Embryonic facial prominence (tissue), 1 donor: ENCODE results near the gene ATF7IP.

Source experiments
- DNase-seq: peaks from one replicate; pipeline ENCODE4 v3.0.0-alpha.2; 2016; ENCODE audit errors: extremely low spot score

The ATF7IP gene

GRCh38 chr12:14410841-14411569 lies 45.5 kb downstream of the ATF7IP start:
- DNase-seq = no peak

DNA sequence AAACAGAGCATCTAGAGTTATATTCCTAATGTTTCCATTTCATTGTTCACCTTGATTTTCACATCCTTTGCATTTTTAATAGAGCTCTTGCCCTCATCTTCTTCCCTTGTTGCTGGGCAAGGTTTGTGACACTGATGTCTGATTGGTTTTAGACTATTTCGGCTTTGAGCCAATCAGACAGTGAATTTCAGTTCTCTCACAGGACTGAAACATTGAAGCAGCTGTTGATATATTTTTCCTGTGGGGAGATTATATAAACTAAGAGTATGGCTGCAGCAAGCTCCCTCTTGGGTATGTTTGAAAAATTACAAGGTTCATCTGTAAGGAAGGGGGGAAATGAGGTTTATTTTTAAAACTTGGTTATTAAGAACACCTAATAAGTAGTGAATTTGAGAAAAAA lies 51.2 kb downstream of the ATF7IP start:
- DNase-seq = peak; percentile 50

DNA sequence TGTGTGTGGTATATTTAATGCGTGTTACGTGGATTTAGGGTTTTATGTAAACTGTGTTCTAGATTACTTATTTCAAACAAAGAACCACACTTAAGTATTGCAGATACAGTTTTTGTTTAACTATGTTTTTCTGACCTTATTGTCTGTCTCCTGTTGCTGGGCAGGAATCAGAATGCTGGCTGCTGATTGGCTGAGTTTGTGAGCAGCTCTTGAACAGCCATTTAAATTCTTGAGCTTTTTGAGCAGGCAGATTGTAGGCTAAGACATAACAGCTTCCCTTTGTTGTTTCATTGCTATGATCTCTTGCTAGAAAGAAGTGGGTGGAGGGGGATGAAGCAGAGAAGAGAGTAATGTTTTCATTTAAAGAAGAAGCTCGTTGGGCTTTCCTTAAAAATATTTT lies 52.2 kb downstream of the ATF7IP start:
- no peak for DNase-seq

- DNase-seq = no peak
Measured at GRCh38 chr12:14418451-14418890, 53.0 kb downstream of the ATF7IP start.

DNA sequence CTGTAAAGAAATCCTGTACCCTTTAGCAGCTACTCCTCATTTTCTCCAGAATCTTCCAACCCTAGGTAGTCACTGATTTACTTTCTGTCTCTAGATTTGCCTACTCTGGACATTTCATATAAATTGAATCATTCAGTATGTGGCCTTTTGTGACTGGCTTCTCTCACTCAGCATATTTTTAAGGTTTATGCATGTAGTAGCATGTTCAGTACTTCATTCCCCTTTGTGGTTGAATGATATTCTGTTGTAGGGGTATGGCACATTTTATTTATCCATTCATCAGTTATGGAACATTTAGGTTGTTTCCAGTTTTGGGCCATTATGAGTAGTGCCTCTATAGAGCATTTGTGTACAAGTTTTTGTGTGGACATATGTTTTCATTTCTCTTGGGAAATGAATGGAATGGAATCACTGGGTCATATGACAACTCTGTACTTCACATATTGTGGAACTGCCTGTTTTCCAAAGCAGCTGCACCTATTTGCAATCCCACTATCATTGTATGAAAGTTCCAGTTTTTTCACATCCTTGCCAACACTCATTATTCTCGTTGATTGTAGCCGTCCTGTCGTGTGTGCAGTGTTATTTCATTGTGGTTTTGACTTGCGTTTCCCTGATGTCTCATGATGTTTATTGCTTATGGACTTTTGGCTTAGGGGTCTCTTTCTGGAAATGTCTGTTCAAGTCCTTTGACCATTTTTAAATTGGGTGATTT lies 57.2 kb downstream of the ATF7IP start:
- DNase-seq = no peak

DNA sequence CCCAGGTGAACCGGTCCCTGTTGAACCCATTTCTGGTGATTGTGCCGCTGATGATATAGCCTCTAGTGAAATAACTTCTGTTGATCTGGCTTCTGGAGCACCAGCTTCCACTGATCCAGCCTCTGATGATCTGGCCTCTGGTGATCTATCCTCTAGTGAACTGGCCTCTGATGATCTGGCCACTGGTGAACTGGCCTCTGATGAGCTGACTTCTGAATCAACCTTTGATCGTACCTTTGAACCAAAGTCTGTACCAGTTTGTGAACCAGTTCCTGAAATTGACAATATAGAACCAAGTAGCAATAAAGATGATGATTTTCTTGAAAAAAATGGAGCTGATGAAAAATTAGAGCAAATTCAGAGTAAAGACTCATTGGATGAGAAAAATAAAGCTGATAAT lies 59.1 kb downstream of the ATF7IP start:
- no peak for DNase-seq

DNA sequence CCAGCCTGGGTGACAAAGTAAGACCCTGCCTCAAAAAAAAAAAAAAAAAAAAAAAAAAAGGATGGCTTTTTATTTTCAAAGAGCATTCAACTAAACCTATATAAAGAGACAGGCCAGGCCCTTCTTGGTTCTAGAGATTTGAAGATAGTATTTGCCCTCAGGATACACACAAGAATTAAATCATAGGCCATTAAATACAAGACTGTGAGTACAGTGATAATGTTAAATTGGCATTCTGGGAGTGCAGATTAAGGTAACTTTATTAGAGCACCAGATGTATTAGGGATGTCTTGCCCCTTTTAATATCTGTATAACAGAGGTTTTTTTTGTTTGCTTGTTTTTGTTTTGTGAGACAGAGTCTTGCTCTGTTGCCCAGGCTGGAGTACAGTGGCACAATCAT lies 61.3 kb downstream of the ATF7IP start:
- DNase-seq = no peak

DNA sequence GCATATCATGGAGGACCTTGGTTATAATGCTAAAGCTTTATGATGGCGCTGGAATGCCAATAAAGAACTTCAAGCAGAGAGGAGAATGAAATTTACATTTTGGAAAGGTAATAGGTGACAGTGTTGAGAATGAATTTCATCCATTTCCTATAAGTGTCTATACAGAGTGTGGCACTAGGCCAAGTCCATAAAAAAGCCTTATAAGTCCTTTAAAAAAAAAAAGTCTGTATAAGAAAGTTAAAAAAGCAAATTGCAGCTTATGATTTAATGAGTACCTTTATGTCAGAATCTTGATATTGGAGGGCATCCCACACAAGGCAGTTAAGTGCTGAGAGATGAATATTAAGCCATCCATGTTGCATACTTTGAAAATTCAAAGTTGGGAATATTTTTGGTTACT lies 62.4 kb downstream of the ATF7IP start:
- DNase-seq = no peak

- DNase-seq = no peak
Measured at GRCh38 chr12:14430394-14430986, 65.0 kb downstream of the ATF7IP start.

- no peak for DNase-seq
Measured at GRCh38 chr12:14431975-14432374, 66.5 kb downstream of the ATF7IP start.

GRCh38 chr12:14435627-14436026 lies 70.1 kb downstream of the ATF7IP start:
- no peak for DNase-seq

DNA sequence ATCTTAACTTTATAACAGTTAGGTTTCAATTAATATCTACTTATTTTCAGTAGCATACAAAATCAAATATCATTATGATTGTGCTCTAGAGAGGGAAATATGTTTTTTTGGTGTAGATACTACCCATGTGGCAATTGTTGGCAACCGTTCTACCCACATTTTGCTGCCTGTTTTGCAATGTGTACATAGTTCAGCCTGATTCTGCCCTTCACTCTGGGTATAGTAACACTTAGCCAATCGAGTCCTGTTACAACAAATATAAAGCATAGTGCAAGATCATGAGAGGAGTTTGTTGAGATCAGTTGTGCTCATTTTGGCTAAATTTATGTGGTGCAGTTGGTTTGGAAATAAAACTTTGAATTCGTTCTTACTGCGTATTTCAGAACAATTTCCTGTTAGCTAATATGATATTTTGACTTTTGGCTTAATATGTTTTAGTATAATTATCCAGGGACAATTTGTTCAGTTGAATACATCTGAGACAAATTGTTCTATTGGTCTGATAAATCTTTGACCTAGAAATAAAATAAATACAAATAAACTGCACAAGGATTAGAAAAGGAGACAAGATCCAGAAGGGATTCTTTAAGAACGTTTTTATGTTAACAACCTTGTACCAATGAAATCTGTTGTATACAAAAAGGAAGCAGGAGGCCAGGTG lies 76.9 kb downstream of the ATF7IP start:
- DNase-seq = no peak

DNA sequence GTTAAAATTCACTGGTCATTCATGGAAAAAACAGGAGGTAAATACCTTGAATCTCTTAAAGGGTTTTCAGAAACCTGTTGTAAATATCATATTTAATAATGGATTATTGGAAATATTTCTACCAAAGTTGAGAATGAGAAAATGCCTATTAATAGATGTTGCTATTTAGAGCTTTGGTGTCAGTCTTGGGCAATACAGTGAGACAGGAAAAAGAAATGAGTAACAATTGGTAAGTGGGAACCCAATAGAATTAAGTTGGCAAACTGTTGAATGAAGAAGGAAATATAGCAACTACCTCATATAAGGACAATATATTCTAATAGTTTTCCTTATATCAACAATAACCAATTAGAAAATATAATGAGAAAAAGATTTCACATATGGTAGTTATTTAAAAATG lies 78.0 kb downstream of the ATF7IP start:
- DNase-seq = no peak

GRCh38 chr12:14450479-14450878 lies 85.0 kb downstream of the ATF7IP start:
- no peak for DNase-seq

DNA sequence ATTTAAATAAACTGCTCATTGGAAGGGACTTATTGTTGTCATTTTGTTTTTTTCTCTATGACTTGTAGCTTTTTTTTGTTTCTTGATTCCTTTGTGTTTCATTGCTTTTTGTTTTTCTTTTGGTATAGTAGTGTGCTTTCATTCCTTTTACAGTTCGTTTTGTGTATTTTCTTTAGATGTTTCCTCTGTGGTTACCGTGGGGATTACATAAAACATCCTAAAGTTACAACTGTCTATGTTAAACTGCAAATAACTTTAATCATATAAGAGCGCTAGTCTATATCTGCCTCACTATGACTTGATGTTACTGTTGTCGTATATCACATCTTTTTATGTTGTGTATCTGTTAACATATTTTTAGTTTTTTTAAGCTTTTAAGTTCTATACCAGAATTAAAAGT lies 86.9 kb downstream of the ATF7IP start:
- no peak for DNase-seq

- DNase-seq = no peak
Measured at GRCh38 chr12:14452865-14453264, 87.4 kb downstream of the ATF7IP start.

GRCh38 chr12:14454098-14454907 lies 88.8 kb downstream of the ATF7IP start:
- DNase-seq = no peak

GRCh38 chr12:14460212-14460841 lies 94.8 kb downstream of the ATF7IP start:
- DNase-seq = no peak

DNA sequence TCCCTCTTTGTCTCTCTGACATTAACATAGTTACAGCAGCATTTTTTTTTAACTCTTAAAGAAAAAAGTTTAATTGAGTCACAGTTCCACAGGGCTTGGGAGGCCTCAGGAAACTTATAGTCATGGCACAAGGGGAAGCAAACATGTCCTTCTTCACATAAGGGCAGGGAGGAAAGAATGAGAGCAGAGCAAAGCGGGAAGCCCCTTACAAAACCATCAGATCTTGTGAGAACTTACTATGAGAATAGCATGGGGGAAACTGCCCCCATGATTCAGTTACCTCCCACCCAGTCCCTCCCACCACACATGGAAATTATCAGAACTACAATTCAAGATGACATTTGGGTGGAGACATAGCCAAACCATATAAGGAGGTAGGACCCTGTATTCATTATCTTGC lies 106.0 kb downstream of the ATF7IP start:
- DNase-seq = no peak

DNA sequence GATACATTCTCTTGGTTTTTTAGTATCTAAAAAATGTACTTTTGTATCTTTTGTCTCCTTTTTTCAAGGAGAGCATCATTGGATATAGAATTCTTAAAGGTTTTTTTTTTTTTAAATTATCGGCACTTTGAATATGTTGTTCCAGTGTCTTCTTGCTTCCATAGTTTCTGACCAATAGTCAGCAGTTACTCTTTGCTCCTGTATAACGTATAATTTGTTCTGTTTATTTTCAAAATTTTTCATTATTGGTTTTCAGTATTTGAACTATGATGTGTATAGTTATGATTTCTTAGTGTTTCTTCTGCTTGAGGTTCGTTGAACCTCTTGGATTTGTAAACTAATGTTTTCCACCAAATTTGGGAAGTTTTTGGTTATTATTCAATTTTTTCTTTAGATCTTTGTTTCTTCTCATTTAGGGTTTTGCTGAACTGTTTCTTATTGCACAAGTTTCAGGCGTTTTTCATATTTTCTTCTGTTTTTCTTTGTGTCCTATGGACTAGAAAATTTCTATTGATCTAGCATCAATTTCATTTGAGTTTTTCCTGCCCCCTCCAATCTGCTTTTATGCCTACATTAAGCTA lies 108.3 kb downstream of the ATF7IP start:
- no peak for DNase-seq

DNA sequence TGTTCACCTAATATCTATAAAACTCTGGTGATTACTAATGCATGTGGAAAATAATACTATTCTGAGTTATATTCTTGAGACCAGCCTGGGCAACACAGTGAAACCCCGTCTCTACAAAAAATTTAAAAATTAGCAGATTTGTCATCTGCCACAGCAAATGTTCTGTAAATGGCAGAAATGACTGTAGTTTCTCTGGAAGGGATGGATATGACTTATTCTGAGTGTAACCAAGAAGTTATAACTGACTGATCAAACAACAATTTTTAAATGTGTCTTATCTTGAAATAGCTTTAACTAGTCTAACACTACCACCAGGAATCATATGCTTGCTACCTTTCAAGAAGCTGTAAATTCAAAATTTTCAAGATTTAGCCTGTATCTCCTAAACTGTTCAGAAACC lies 113.5 kb downstream of the ATF7IP start:
- no peak for DNase-seq
